A549 (cell line): ENCODE measurements around the gene CAMTA1. TPM values are rescaled to one million over a fixed set of nuclear protein-coding genes. Genes with fewer than 3 reads are reported as not detected.

ENCODE experiments used
- ATAC-seq, 2 experiments: fragments of 200-7000 bp in 1 of 2; fragments of >200 bp in 1 of 2; cut with Nextera tagmentation in 1 of 2; cut with Tn5 transposase in 1 of 2; 3 replicates each; pipeline versions ENCODE4 v1.8.0 to v1.9.1; 2018 to 2020; ENCODE audit warnings: mild to moderate bottlenecking in 1 of 2, moderate library complexity in 1 of 2
- CTCF ChIA-PET: fragments of 300-600 bp; sonication (Branson Sonifier 250); formaldehyde crosslinking; extraction: SDS; loops from one replicate; lab custom pipeline; 2021; ENCODE audit warnings: antibody characterized with exemption, inconsistent platforms; lab: Yijun Ruan, JAX
- POLR2A ChIA-PET: fragments of 350-600 bp; formaldehyde crosslinking; extraction: SDS; loops from one replicate; lab custom pipeline; 2021; ENCODE audit warnings: antibody characterized with exemption, inconsistent platforms; lab: Yijun Ruan, JAX
- DNase-seq, 2 experiments: peaks; one replicate each; pipeline versions ENCODE4 v3.0.0 to v3.0.0-alpha.2; 2011 to 2016; ENCODE audit warnings: low read depth in 1 of 2, low spot score in 1 of 2
- FAIRE-seq: peaks from 2 replicates; lab custom pipeline; 2011; peaks lifted over from hg19 to GRCh38; lab: Jason Lieb, UNC
- H3K27ac ChIP-seq, 2 experiments: fragments of >200 bp; sonication (Bioruptor Twin); formaldehyde crosslinking; 3 replicates each; pipeline ENCODE4 v1.5.1; 2016 to 2017
- H3K4me1 ChIP-seq: fragments of >200 bp; sonication (Bioruptor Twin); formaldehyde crosslinking; 3 replicates; pipeline ENCODE4 v1.6.1; 2016
- H3K4me2 ChIP-seq: fragments of >200 bp; sonication (Bioruptor Twin); formaldehyde crosslinking; 3 replicates; pipeline ENCODE4 v1.6.1; 2016
- H3K4me3 ChIP-seq: fragments of >200 bp; sonication (Bioruptor Twin); formaldehyde crosslinking; 3 replicates; pipeline ENCODE4 v1.5.1; 2016
- H3K9me3 ChIP-seq: fragments of >200 bp; sonication (Bioruptor Twin); formaldehyde crosslinking; 3 replicates; pipeline ENCODE4 v1.6.1; 2016
- CBX8 ChIP-seq: fragments of 200-600 bp; sonication (generic); IDR thresholded peaks from 2 replicates; pipeline ENCODE4 v1.6.1; 2016
- CHD2 ChIP-seq: fragments of 150-350 bp; IDR thresholded peaks from 2 replicates; pipeline ENCODE4 v1.6.1; 2014; ENCODE audit warnings: low read length; ENCODE audit not compliant: partially characterized antibody
- CHD4 ChIP-seq: fragments of 200-600 bp; sonication (generic); IDR thresholded peaks from 2 replicates; pipeline ENCODE4 v1.6.1; 2016; ENCODE audit warnings: antibody characterized with exemption, mild to moderate bottlenecking, borderline replicate concordance
- EHF ChIP-seq: fragments of 250-450 bp; sonication (Bioruptor Pico); IDR thresholded peaks from 2 replicates; pipeline ENCODE4 v1.5.0; 2020; ENCODE audit warnings: mild to moderate bottlenecking
- ESRRA ChIP-seq: fragments of 150-350 bp; IDR thresholded peaks from 2 replicates; pipeline ENCODE4 v1.6.1; 2014; ENCODE audit warnings: mild to moderate bottlenecking, low read length, borderline replicate concordance
- FOSL2 ChIP-seq, 2 experiments: fragments of 450-650 bp in 1 of 2; fragments of >200 bp in 1 of 2; sonication (Bioruptor Twin) in 1 of 2; formaldehyde crosslinking; IDR thresholded peaks; 2 replicates each; pipeline versions ENCODE4 v1.5.0 to v1.6.1; 2016 to 2020; ENCODE audit warnings: mild to moderate bottlenecking in 1 of 2, moderate library complexity in 1 of 2
- FOXS1 ChIP-seq: fragments of 250-450 bp; sonication (Bioruptor Pico); IDR thresholded peaks from 2 replicates; pipeline ENCODE4 v1.5.0; 2020; ENCODE audit warnings: mild to moderate bottlenecking, moderate library complexity
- GATA3 ChIP-seq: IDR thresholded peaks from 2 replicates; pipeline ENCODE4 v1.6.1; 2012; ENCODE audit warnings: borderline replicate concordance
- JUNB ChIP-seq: fragments of >200 bp; sonication (Bioruptor Twin); formaldehyde crosslinking; IDR thresholded peaks from 2 replicates; pipeline ENCODE4 v1.6.1; 2016
- KDM5A ChIP-seq: fragments of 200-600 bp; sonication (generic); IDR thresholded peaks from 2 replicates; pipeline ENCODE4 v1.6.1; 2016; ENCODE audit warnings: antibody characterized with exemption, mild to moderate bottlenecking
- NFE2L2 ChIP-seq: fragments of 150-350 bp; conservative IDR thresholded peaks from 2 replicates; pipeline ENCODE4 v1.6.1; 2014; ENCODE audit warnings: low read length
- NPAS2 ChIP-seq: fragments of 250-450 bp; sonication (Bioruptor Pico); IDR thresholded peaks from 2 replicates; pipeline ENCODE4 v1.8.0; 2022; ENCODE audit warnings: mild to moderate bottlenecking, moderate library complexity, borderline replicate concordance
- POLR2A ChIP-seq: IDR thresholded peaks from 2 replicates; pipeline ENCODE4 v1.6.1; 2012; ENCODE audit warnings: mild to moderate bottlenecking, low read length
- RARB ChIP-seq: fragments of 250-450 bp; sonication (Bioruptor Pico); IDR thresholded peaks from 2 replicates; pipeline ENCODE4 v1.8.0; 2021; ENCODE audit warnings: mild to moderate bottlenecking, moderate library complexity
- RNF2 ChIP-seq: fragments of 200-600 bp; sonication (generic); IDR thresholded peaks from 2 replicates; pipeline ENCODE4 v1.6.1; 2016; ENCODE audit warnings: low read depth, mild to moderate bottlenecking, antibody characterized with exemption, moderate library complexity, borderline replicate concordance
- SMC3 ChIP-seq: fragments of >200 bp; sonication (Bioruptor Twin); formaldehyde crosslinking; IDR thresholded peaks from 3 replicates; pipeline ENCODE4 v1.6.1; 2018; ENCODE audit warnings: inconsistent platforms
- SREBF2 ChIP-seq: fragments of 450-650 bp; IDR thresholded peaks from 2 replicates; pipeline ENCODE4 v1.6.1; 2014; ENCODE audit warnings: mild to moderate bottlenecking, moderate library complexity
- ZC3H11A ChIP-seq: fragments of 450-650 bp; IDR thresholded peaks from 2 replicates; pipeline ENCODE4 v1.6.1; 2014; ENCODE audit warnings: antibody characterized with exemption, mild to moderate bottlenecking
- ZFP36 ChIP-seq: fragments of 450-650 bp; IDR thresholded peaks from 2 replicates; pipeline ENCODE4 v1.6.1; 2014; ENCODE audit warnings: borderline replicate concordance; ENCODE audit not compliant: partially characterized antibody
- ZNF302 ChIP-seq: fragments of 250-450 bp; sonication (Bioruptor Pico); IDR thresholded peaks from 2 replicates; pipeline ENCODE4 v1.9.0; 2021; ENCODE audit warnings: inconsistent platforms, mild to moderate bottlenecking, moderate library complexity
- WGBS: methylation state at CpG from one replicate; pipeline ENCODE4 v1.1.6; 2017; ENCODE audit errors: missing lambda C conversion rate; 5-methylcytosine and 5-hydroxymethylcytosine counted together
- polyA plus RNA-seq, 4 experiments: library from polyadenylated mRNA; depleted of rRNA in 3 of 4; stranded (reverse); fragments of >200 nt; fragmentation: RNase III in 1 of 4; extraction: RNeasy Plus Mini Kit Qiagen cat#74134 plus additional on column Dnase treatment in 1 of 4; gene quantifications; 2 replicates in 3 of 4; 3 replicates in 1 of 4; pipeline ENCODE4 v1.2.3, GENCODE V29; 2011 to 2017
- TF ChIP-seq, protein P1 (sequence below): fragments of 250-450 bp; sonication (Bioruptor Pico); IDR thresholded peaks from 2 replicates; pipeline ENCODE4 v1.5.0; 2021; ENCODE audit warnings: mild to moderate bottlenecking, moderate library complexity, borderline replicate concordance
- TF ChIP-seq, protein P2 (sequence below): fragments of 250-450 bp; sonication (Bioruptor Pico); IDR thresholded peaks from 2 replicates; pipeline ENCODE4 v1.5.0; 2020; ENCODE audit warnings: low read depth, mild to moderate bottlenecking, moderate library complexity
- TF ChIP-seq, protein P3 (sequence below): fragments of 150-350 bp; IDR thresholded peaks from 2 replicates; pipeline ENCODE4 v1.6.1; 2014; ENCODE audit warnings: low read depth, mild to moderate bottlenecking, low read length

CAMTA1 gene
- polyA plus RNA-seq, 2 of the 4 experiments (the other 2 are of a cell fraction) = 58.8 to 75.0 TPM

DNA sequence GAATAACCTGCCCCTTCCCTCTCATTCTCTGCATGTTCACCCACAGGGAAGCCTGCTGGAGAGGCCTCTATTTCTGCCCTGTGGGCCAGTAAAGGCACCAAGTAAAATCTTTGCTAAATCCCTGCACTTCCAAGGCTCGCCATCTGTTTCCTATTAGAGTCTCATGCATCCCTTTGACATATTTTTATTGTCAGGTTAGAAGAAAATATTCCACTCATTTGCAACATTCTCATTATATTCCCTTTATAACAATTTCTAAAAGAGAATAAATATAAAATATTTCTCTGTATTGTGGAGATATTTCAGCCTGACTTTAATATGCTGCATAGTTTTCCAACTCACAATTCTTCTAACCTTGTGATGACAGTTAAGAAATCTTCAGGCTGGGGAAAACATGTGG lies 645.4 kb downstream of the CAMTA1 start (continued):
- TF ChIP-seq ZC3H11A (no peak), FOXS1 (CRISPR knock-in tag) (no peak), GATA3 (no peak)

DNA sequence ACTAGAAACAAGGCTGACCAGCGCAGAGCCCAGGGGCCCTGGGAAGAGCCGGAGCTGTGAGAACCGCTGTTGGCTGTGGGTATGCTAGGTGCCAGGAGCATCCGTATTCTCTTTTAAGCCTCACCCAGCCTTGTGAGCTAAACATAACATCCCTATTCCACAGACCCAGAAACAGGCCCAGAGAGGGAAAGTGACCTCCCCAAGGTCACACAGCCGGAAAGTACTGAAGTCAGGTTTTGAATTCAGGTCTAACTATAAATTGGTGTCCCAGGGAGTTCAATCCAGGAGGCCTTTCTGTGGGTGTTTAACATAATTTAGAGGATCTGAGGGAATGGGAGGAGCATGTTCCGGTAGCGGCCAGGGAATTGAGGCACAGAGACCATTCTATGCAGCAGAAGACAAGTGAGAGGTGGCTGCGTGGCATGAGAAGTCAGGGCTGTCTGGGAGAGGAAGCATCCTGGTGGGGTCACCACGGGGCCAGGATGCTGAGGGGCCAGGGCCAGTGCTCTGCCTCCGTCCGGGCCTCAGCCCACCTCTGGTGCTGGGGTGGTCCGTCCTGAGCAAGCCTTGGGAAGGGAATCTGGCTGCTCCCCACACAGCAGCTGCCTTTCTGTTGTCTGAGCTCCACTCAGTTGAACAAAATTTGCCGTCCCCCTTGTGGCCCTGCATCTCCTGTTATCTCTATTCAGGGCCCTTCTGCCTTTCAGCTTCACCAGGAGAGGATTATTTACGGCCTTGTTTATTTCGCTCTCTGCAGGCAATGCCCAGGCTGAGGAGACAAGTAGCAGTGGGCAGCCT lies 647.0 kb downstream of the CAMTA1 start:
- TF ChIP-seq NFE2L2 = no peak
- TF ChIP-seq, protein P1, sequence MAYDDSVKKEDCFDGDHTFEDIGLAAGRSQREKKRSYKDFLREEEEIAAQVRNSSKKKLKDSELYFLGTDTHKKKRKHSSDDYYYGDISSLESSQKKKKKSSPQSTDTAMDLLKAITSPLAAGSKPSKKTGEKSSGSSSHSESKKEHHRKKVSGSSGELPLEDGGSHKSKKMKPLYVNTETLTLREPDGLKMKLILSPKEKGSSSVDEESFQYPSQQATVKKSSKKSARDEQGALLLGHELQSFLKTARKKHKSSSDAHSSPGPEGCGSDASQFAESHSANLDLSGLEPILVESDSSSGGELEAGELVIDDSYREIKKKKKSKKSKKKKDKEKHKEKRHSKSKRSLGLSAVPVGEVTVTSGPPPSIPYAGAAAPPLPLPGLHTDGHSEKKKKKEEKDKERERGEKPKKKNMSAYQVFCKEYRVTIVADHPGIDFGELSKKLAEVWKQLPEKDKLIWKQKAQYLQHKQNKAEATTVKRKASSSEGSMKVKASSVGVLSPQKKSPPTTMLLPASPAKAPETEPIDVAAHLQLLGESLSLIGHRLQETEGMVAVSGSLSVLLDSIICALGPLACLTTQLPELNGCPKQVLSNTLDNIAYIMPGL = no peak
- TF ChIP-seq, protein P2, sequence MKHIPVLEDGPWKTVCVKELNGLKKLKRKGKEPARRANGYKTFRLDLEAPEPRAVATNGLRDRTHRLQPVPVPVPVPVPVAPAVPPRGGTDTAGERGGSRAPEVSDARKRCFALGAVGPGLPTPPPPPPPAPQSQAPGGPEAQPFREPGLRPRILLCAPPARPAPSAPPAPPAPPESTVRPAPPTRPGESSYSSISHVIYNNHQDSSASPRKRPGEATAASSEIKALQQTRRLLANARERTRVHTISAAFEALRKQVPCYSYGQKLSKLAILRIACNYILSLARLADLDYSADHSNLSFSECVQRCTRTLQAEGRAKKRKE (CRISPR knock-in tag) = no peak
- Histone ChIP-seq H3K27ac (peak overlapping the region in 1 of 2 experiments; percentile 57; a peak in 2 of 6 replicates), H3K4me2 (no peak overlapping the region), H3K4me3 (no peak overlapping the region), H3K9me3 (peaks cover 4% of the 10 kb centered on the region; the same call in 1 of the 3 replicates), H3K4me1 (no peaks in the 10 kb centered on the region)
- POLR2A ChIA-PET = no interaction called here
- CTCF ChIA-PET = no interaction called here
- WGBS = 94% methylated on average over 12 of the region's 15 CpGs
- FAIRE-seq (no peak), ATAC-seq (no peak), DNase-seq (no peak)

DNA sequence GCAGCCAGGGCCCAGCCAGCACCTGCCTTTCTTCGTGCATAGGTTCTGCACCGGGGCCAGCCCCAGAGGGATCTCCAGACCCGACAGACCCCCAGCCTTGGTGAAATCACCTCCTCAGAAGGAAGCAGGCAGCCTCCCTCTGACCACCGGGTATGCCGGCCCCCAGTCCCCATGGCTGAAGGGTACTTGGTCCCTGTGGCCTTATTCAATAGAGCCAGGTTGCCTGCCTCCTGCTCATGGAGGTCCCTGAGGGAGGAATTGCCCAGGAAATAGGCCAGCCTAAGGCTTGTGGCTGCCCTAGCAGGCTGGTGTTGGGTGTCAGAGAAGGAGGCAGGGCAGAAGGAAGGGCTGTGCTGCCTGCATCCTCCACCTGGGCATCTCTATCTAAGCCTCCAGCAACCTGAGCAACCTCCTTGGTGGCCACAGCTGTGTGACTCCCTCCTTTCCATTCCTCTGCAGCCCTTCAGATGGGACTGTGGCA lies 647.7 kb downstream of the CAMTA1 start:
- Histone ChIP-seq H3K4me3 (no peak overlapping the region), H3K27ac (peak overlapping the region in 1 of 2 experiments; percentile 57; a peak in 2 of 6 replicates), H3K4me1 (no peaks in the 10 kb centered on the region), H3K9me3 (peaks cover 4% of the 10 kb centered on the region; the same call in 1 of the 3 replicates), H3K4me2 (no peak overlapping the region)
- DNase-seq (no peak), ATAC-seq (no peak), FAIRE-seq (no peak)
- POLR2A ChIA-PET = no interaction called here
- 100% methylated on average over 2 of the region's 5 CpGs for WGBS
- CTCF ChIA-PET = no interaction called here
- TF ChIP-seq CHD4 = no peak
- no peak for TF ChIP-seq RARB
- no peak for TF ChIP-seq ZNF302 (CRISPR knock-in tag)
- TF ChIP-seq JUNB = no peak
- TF ChIP-seq SREBF2 = no peak
- no peak for TF ChIP-seq KDM5A
- TF ChIP-seq NPAS2 (CRISPR knock-in tag) = no peak
- TF ChIP-seq ZFP36 = no peak
- TF ChIP-seq FOSL2 (IDR thresholded peaks at IDR 0.05) = no peak
- no peak for TF ChIP-seq FOSL2 (CRISPR knock-in tag; IDR thresholded peaks at IDR 0.05)
- TF ChIP-seq POLR2A = no peak
- TF ChIP-seq GATA3 = no peak
- TF ChIP-seq EHF (CRISPR knock-in tag) = no peak

DNA sequence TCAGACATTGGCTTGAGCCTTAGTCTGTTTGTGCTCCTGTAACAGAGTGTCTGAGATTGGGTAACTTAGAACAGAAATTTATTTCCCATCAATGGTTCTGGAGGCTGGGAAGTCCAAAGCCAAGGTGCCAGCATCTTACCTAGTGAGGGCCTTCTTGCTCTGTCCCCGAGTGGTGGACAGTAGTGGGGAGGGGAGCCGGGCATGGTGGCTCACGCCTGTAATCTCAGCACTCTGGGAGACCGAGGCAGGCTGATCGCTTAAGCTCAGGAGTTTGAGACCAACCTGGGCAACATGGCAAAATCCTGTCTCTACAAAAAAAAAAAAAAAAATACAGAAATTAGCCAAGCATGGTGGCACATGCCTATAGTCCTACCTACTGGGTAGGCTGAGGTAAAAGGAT lies 649.3 kb downstream of the CAMTA1 start:
- no peak overlapping the region for H3K4me2 ChIP-seq
- ChIA-PET CTCF (interaction anchor here (1.0 kb wide), 1 partner anchor 8 kb away, joined by 3 read pairs; no protein-coding TSS in a partner anchor), POLR2A (no interaction called here)
- H3K27ac ChIP-seq = no peak overlapping the region
- DNase-seq = no peak
- TF ChIP-seq, protein P3, sequence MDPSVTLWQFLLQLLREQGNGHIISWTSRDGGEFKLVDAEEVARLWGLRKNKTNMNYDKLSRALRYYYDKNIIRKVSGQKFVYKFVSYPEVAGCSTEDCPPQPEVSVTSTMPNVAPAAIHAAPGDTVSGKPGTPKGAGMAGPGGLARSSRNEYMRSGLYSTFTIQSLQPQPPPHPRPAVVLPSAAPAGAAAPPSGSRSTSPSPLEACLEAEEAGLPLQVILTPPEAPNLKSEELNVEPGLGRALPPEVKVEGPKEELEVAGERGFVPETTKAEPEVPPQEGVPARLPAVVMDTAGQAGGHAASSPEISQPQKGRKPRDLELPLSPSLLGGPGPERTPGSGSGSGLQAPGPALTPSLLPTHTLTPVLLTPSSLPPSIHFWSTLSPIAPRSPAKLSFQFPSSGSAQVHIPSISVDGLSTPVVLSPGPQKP = no peak
- no peak for TF ChIP-seq SMC3
- no peak for TF ChIP-seq CHD2
- TF ChIP-seq CBX8 = no peak
- TF ChIP-seq RNF2 = no peak
- no peak for TF ChIP-seq ESRRA
- peaks cover 4% of the 10 kb centered on the region; the same call in 1 of the 3 replicates for H3K9me3 ChIP-seq
- H3K4me3 ChIP-seq = no peak overlapping the region
- no peak for ATAC-seq
- no peak for FAIRE-seq
- WGBS = 89% methylated on average over 4 of the region's 5 CpGs
- no peaks in the 10 kb centered on the region for H3K4me1 ChIP-seq
